PC-9 (cell line): ENCODE data around the gene RCC1. TPM values are rescaled to one million over a fixed set of nuclear protein-coding genes. Genes with fewer than 3 reads are reported as not detected.

Source experiments
- BruUV-seq: library from RNA; stranded (reverse); fragments of 400-500 nt; replicated peaks from 2 replicates; lab custom pipeline; 2021; lab: Mats Ljungman, UMichigan
- CTCF ChIA-PET: fragments of 300-600 bp; sonication (Branson Sonifier 250); formaldehyde crosslinking; loops from one replicate; lab custom pipeline; 2022; ENCODE audit warnings: antibody characterized with exemption; lab: Charles Lee
- POLR2A ChIA-PET: fragments of 300-600 bp; sonication (Branson Sonifier 250); formaldehyde crosslinking; loops from one replicate; lab custom pipeline; 2022; ENCODE audit warnings: antibody characterized with exemption; ENCODE audit not compliant: unreplicated experiment; lab: Charles Lee
- DNase-seq, 2 experiments: peaks; one replicate each; pipeline versions ENCODE4 v3.0.0 to v3.0.0-alpha.2; 2015 to 2022; ENCODE audit warnings: mixed read lengths in 1 of 2
- H2AFZ ChIP-seq: fragments of 200-600 bp; sonication (generic); 2 replicates; pipeline ENCODE4 v1.8.1; 2017; ENCODE audit warnings: antibody characterized with exemption
- H3F3A ChIP-seq: fragments of 200-600 bp; sonication (generic); 2 replicates; pipeline ENCODE4 v1.8.1; 2017; ENCODE audit warnings: antibody characterized with exemption, mild to moderate bottlenecking, low read depth; ENCODE audit not compliant: insufficient read depth
- H3K27ac ChIP-seq: fragments of 200-600 bp; sonication (generic); 2 replicates; pipeline ENCODE4 v1.6.1; 2016; ENCODE audit warnings: mixed run types
- H3K27me3 ChIP-seq: fragments of 200-600 bp; sonication (generic); 2 replicates; pipeline ENCODE4 v1.6.1; 2016; ENCODE audit warnings: low read depth, mixed run types; ENCODE audit not compliant: insufficient read depth
- H3K36me3 ChIP-seq: fragments of 200-600 bp; sonication (generic); 2 replicates; pipeline ENCODE4 v1.6.1; 2016; ENCODE audit warnings: low read depth, mixed run types
- H3K4me1 ChIP-seq: fragments of 200-600 bp; sonication (generic); replicated peaks from 2 replicates; pipeline ENCODE4 v1.6.1; 2016; ENCODE audit warnings: mixed run types; ENCODE audit not compliant: insufficient read depth
- H3K4me2 ChIP-seq: fragments of 200-600 bp; sonication (generic); 2 replicates; pipeline ENCODE4 v1.6.1; 2017; ENCODE audit warnings: mixed run types
- H3K4me3 ChIP-seq: fragments of 200-600 bp; sonication (generic); 2 replicates; pipeline ENCODE4 v1.6.1; 2016; ENCODE audit warnings: mixed run types
- H3K79me2 ChIP-seq: fragments of 200-600 bp; sonication (generic); 2 replicates; pipeline ENCODE4 v1.6.1; 2017; ENCODE audit warnings: low read depth, mixed run types
- H3K9me2 ChIP-seq: fragments of 200-600 bp; sonication (generic); 2 replicates; pipeline ENCODE4 v1.8.1; 2017; ENCODE audit warnings: mild to moderate bottlenecking; ENCODE audit not compliant: insufficient read depth
- H3K9me3 ChIP-seq: fragments of 200-600 bp; sonication (generic); 2 replicates; pipeline ENCODE4 v1.8.1; 2016; ENCODE audit warnings: low read depth; ENCODE audit not compliant: insufficient read depth
- H4K20me1 ChIP-seq: fragments of 200-600 bp; sonication (generic); 2 replicates; pipeline ENCODE4 v1.8.1; 2017; ENCODE audit not compliant: insufficient read depth
- EZH2 ChIP-seq: fragments of 200-600 bp; sonication (generic); IDR thresholded peaks from 2 replicates; pipeline ENCODE4 v1.8.0; 2017; ENCODE audit warnings: antibody characterized with exemption, low read depth
- intact Hi-C: fragments of 100-400 bp; cut with micrococcal nuclease; formaldehyde crosslinking; loops from one replicate; pipeline ENCODE4 v1.10.0; 2022; ENCODE audit not compliant: unreplicated experiment
- total RNA-seq: library from RNA; stranded (reverse); gene quantifications from 2 replicates; pipeline ENCODE4 v1.2.3, GENCODE V29; 2021
- TF ChIP-seq, protein P1 (sequence below): fragments of 200-600 bp; sonication (generic); conservative IDR thresholded peaks from 2 replicates; pipeline ENCODE4 v1.6.1; 2017; ENCODE audit warnings: mixed run types, antibody characterized with exemption, mild to moderate bottlenecking, moderate library complexity

The RCC1 gene
- total RNA-seq, 1 experiment from 2014 or later, result 134 TPM

DNA sequence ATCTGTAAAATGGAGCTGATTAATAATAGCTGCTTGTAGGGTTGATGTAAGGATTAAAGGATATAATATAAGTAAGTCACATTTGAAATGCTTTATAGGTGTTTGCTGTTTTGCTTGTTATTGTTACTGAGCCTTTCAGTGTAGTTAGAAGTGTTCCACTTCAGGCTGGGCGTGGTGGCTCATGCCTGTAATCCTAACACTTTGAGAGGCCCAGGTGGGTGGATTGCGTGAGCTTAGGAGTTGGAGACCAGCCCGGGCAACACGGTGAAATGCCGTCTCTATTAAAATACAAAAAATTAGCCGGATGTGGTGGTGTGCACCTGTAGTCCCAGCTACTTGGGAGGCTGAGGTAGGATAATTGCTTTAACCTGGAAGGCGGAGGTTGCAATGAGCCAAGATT is 59.2 kb downstream of the RCC1 start:
- POLR2A ChIA-PET, result interaction anchor here (0.6 kb wide), 1 partner anchor 81 kb away, joined by 4 read pairs; no protein-coding TSS in a partner anchor
- Histone ChIP-seq H3F3A (no peaks in the 10 kb centered on the region), H3K4me1 (no peaks in the 10 kb centered on the region), H4K20me1 (no peaks in the 10 kb centered on the region), H3K9me2 (no peaks in the 10 kb centered on the region), H3K27me3 (no peaks in the 10 kb centered on the region), H3K4me2 (no peak overlapping the region), H3K79me2 (no peaks in the 10 kb centered on the region), H3K36me3 (no peaks in the 10 kb centered on the region), H3K9me3 (no peaks in the 10 kb centered on the region), H2AFZ (no peak overlapping the region), H3K4me3 (no peak overlapping the region), H3K27ac (no peak overlapping the region)
- no peak for DNase-seq
- BruUV-seq, result no TSS peak
- CTCF ChIA-PET, result interaction anchor here (0.7 kb wide), 1 partner anchor 12 kb away, joined by 4 read pairs; no protein-coding TSS in a partner anchor
- TF ChIP-seq EZH2, result no peak
- TF ChIP-seq, protein P1, sequence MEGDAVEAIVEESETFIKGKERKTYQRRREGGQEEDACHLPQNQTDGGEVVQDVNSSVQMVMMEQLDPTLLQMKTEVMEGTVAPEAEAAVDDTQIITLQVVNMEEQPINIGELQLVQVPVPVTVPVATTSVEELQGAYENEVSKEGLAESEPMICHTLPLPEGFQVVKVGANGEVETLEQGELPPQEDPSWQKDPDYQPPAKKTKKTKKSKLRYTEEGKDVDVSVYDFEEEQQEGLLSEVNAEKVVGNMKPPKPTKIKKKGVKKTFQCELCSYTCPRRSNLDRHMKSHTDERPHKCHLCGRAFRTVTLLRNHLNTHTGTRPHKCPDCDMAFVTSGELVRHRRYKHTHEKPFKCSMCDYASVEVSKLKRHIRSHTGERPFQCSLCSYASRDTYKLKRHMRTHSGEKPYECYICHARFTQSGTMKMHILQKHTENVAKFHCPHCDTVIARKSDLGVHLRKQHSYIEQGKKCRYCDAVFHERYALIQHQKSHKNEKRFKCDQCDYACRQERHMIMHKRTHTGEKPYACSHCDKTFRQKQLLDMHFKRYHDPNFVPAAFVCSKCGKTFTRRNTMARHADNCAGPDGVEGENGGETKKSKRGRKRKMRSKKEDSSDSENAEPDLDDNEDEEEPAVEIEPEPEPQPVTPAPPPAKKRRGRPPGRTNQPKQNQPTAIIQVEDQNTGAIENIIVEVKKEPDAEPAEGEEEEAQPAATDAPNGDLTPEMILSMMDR, result no peak
- intact Hi-C loops, result no loop called here

GRCh38 chr1:28565726-28566125 is 59.9 kb downstream of the RCC1 start:
- intact Hi-C loops, result no loop called here
- Histone ChIP-seq H3K9me3 (no peaks in the 10 kb centered on the region), H3K4me2 (no peak overlapping the region), H3K27me3 (no peaks in the 10 kb centered on the region), H3K27ac (no peak overlapping the region), H3K9me2 (no peaks in the 10 kb centered on the region), H3F3A (no peaks in the 10 kb centered on the region), H3K36me3 (no peaks in the 10 kb centered on the region), H4K20me1 (no peaks in the 10 kb centered on the region), H3K4me1 (no peaks in the 10 kb centered on the region), H3K4me3 (no peak overlapping the region), H3K79me2 (no peaks in the 10 kb centered on the region), H2AFZ (no peak overlapping the region)
- BruUV-seq, result no TSS peak
- DNase-seq, result no peak
- ChIA-PET CTCF (no interaction called here), POLR2A (no interaction called here)
- TF ChIP-seq, protein P1, result no peak
- no peak for TF ChIP-seq EZH2

DNA sequence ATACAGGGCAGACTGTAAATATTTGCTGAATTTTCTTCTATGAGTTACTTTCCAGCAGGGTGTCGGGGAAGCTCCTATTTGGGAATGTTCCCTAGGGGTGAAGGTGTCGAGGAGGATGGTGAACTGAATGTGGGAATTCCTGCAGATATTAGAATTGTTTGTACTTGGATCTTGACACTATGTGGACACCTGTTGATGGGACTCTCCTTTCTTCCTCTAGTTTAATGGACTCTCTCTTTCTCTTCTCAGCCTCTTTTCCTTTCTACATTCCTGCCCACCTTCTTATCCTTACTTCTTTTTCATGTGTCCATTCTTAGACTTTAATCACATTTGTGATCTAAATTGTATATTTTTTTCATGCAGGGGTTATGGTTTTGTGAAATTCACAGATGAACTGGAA is 61.1 kb downstream of the RCC1 start:
- Histone ChIP-seq H2AFZ (no peak overlapping the region), H3F3A (no peaks in the 10 kb centered on the region), H3K9me2 (no peaks in the 10 kb centered on the region), H3K4me1 (no peaks in the 10 kb centered on the region), H3K4me2 (no peak overlapping the region), H3K27me3 (no peaks in the 10 kb centered on the region), H3K79me2 (no peaks in the 10 kb centered on the region), H3K36me3 (no peaks in the 10 kb centered on the region), H3K9me3 (no peaks in the 10 kb centered on the region), H4K20me1 (no peaks in the 10 kb centered on the region), H3K27ac (no peak overlapping the region), H3K4me3 (no peak overlapping the region)
- BruUV-seq, result no TSS peak
- ChIA-PET POLR2A (interaction anchor here (0.6 kb wide), 1 partner anchor 9 kb away, joined by 10 read pairs; no protein-coding TSS in a partner anchor), CTCF (no interaction called here)
- intact Hi-C loops, result no loop called here
- TF ChIP-seq, protein P1, result no peak
- TF ChIP-seq EZH2, result no peak
- DNase-seq, result no peak
